ENCODE results near the gene USP49. TPM values are rescaled to one million over a fixed set of nuclear protein-coding genes. Genes with fewer than 3 reads are reported as not detected.
A peak's percentile ranks its signal among the peaks of the same experiment; 100 is the strongest.

The USP49 gene
- total RNA-seq, 4 donors from 2014 or later = 2.3 to 7.9 (median 4.0) TPM

DNA sequence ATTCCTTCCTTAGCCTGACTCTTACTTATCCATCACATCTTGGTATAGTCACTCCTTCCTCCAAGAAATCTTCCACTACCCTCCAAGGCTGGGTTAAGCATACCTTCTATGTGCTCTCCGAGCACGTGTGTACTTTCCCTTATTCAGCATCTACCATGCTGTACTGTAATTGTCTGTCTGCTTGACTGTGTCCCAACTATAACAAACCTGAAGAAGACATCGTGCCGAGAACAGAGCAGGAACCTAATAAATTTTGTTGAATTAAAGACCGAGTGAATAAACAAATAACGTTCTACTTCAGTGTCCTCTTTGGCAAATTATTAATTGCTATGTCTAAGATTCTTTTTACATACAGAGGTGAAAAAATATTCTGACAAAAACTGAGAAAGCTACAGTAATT lies 35.8 kb downstream of the USP49 start:
- intact Hi-C loops (cut with DNase I; ENCODE audit: low total_unique reads) = no loop called here
- WGBS, 2 donors (ENCODE audit: low coverage in 1 of 2) = 87 to 91% methylated on average over 6 of the region's 6 CpGs
- Histone ChIP-seq H3K36me3 (no peaks in the 10 kb centered on the region), H3K9me3 (no peaks in the 10 kb centered on the region), H3K4me1 (no peaks in the 10 kb centered on the region), H3K4me3 (no peak overlapping the region), H3K27ac (no peak overlapping the region), H3K27me3 (no peaks in the 10 kb centered on the region)
- in situ Hi-C loops (cut with MboI; ENCODE audit: low pct_ligation_motif_present in 1 of 4, low pct_unique_long_range_greater_than_20kb in 1 of 4, low sequenced_read_pairs in 3 of 4) = no loop called here
- DNase-seq = no peak
- TF ChIP-seq POLR2A (IDR thresholded peaks at IDR 0.05) (no peak), POLR2AphosphoS5 (IDR thresholded peaks at IDR 0.05) (no peak), EP300 (IDR thresholded peaks at IDR 0.05; ENCODE audit: low read depth) (no peak)
- TF ChIP-seq, protein P1, sequence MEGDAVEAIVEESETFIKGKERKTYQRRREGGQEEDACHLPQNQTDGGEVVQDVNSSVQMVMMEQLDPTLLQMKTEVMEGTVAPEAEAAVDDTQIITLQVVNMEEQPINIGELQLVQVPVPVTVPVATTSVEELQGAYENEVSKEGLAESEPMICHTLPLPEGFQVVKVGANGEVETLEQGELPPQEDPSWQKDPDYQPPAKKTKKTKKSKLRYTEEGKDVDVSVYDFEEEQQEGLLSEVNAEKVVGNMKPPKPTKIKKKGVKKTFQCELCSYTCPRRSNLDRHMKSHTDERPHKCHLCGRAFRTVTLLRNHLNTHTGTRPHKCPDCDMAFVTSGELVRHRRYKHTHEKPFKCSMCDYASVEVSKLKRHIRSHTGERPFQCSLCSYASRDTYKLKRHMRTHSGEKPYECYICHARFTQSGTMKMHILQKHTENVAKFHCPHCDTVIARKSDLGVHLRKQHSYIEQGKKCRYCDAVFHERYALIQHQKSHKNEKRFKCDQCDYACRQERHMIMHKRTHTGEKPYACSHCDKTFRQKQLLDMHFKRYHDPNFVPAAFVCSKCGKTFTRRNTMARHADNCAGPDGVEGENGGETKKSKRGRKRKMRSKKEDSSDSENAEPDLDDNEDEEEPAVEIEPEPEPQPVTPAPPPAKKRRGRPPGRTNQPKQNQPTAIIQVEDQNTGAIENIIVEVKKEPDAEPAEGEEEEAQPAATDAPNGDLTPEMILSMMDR (IDR thresholded peaks at IDR 0.05) = no peak

DNA sequence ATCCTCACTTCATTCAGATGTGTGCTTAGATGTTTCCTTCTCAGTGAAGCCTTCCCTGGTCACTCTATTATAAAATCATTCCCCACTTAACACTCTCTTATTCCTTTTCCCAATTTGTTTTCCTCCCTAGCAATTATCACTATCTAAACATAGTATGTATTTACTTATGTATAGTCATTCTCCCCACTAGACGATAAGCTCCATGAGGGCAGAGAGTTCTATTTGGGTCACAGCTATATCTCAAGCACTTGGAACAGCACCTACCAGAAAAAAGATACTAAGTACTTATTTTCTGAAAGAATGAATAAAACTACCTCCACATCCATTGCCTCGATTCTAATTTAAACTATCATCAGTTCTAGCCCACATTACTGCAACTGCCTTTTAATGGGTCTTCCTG lies 36.5 kb downstream of the USP49 start:
- Histone ChIP-seq H3K4me1 (no peaks in the 10 kb centered on the region), H3K9me3 (no peaks in the 10 kb centered on the region), H3K36me3 (no peaks in the 10 kb centered on the region), H3K27ac (no peak overlapping the region), H3K4me3 (no peak overlapping the region), H3K27me3 (no peaks in the 10 kb centered on the region)
- TF ChIP-seq POLR2A (IDR thresholded peaks at IDR 0.05) = no peak
- TF ChIP-seq POLR2AphosphoS5 (IDR thresholded peaks at IDR 0.05) = no peak
- TF ChIP-seq EP300 (IDR thresholded peaks at IDR 0.05; ENCODE audit: low read depth) = no peak
- TF ChIP-seq, protein P1 (IDR thresholded peaks at IDR 0.05) = no peak
- 75 to 95% methylated on average over 1 to 2 of the region's 2 CpGs for WGBS, 2 donors (ENCODE audit: low coverage in 1 of 2)
- intact Hi-C loops (cut with DNase I; ENCODE audit: low total_unique reads) (no loop called here), in situ Hi-C loops (cut with MboI; ENCODE audit: low pct_ligation_motif_present in 1 of 4, low pct_unique_long_range_greater_than_20kb in 1 of 4, low sequenced_read_pairs in 3 of 4) (no loop called here)
- no peak for DNase-seq

DNA sequence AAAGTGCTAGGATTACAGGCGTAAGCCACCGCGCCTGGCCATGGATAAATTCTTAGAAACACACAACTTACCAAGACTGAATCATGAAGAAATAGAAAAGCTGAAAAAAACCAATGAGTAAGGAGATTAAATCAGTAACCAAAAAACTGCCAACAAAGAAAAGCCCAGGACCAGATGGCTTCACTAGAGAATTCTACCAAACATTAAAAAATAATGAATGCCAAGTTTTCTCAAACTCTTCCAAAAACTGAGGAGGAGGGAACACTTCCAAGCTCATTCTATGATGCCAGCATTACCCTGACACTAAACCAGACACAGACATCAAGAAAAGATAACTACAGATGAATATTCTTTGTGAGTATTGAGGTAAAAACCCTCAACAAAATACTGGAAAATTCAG lies 44.3 kb downstream of the USP49 start:
- TF ChIP-seq EP300 (IDR thresholded peaks at IDR 0.05; ENCODE audit: low read depth) (no peak), POLR2A (IDR thresholded peaks at IDR 0.05) (no peak), POLR2AphosphoS5 (IDR thresholded peaks at IDR 0.05) (no peak)
- TF ChIP-seq, protein P1 (IDR thresholded peaks at IDR 0.05) = no peak
- H3K4me1 ChIP-seq = peaks cover 0 to 10% (median 6%) of the 10 kb centered on the region in 4 donors
- H3K9me3 ChIP-seq = no peaks in the 10 kb centered on the region
- no peaks in the 10 kb centered on the region for H3K27me3 ChIP-seq
- no peak for DNase-seq
- 82 to 100% methylated on average over 3 of the region's 3 CpGs for WGBS, 2 donors (ENCODE audit: low coverage in 1 of 2)
- no peak overlapping the region for H3K27ac ChIP-seq
- in situ Hi-C loops (cut with MboI; ENCODE audit: low pct_ligation_motif_present in 1 of 4, low pct_unique_long_range_greater_than_20kb in 1 of 4, low sequenced_read_pairs in 3 of 4) (no loop called here), intact Hi-C loops (cut with DNase I; ENCODE audit: low total_unique reads) (no loop called here)
- no peaks in the 10 kb centered on the region for H3K36me3 ChIP-seq
- no peak overlapping the region for H3K4me3 ChIP-seq

DNA sequence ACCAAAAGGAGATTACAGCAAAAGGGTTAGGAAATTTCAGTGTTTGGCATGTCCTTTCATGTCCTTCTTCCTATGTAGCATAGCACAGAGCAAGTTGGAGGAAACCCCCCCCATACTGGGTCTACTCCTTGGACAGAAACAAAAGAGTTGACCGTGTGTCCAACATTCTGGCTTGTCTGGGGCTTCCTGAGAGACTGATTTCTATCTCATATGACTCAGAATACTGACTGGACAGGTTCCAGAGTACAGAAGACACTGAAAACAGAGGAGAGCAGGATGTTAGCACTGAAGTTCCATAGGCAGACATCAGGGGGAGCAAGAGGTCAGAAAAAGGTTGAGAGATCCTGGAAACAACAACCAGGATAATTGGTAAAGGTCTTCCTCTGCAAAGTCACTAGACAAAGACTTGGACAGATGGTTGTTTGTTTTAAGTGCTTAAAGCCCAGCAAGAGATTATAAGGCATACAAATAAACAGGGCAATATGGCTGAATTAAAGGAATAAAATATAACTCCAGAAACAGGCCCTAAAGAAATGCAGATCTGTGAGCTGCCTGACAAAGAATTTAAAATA lies 48.4 kb downstream of the USP49 start:
- H3K4me1 ChIP-seq = peaks cover 0 to 10% (median 6%) of the 10 kb centered on the region in 4 donors
- H3K4me3 ChIP-seq = no peak overlapping the region
- TF ChIP-seq EP300 (IDR thresholded peaks at IDR 0.05; ENCODE audit: low read depth) (no peak), POLR2A (IDR thresholded peaks at IDR 0.05) (no peak), POLR2AphosphoS5 (IDR thresholded peaks at IDR 0.05) (no peak)
- TF ChIP-seq, protein P1 (IDR thresholded peaks at IDR 0.05) = peak; percentile 69 to 79 (median 79)
- no peaks in the 10 kb centered on the region for H3K27me3 ChIP-seq
- no peaks in the 10 kb centered on the region for H3K36me3 ChIP-seq
- intact Hi-C loops (cut with DNase I; ENCODE audit: low total_unique reads) = loop anchor here (2.0 kb wide), 1 partner anchor 198 kb away; no protein-coding TSS in a partner anchor
- H3K9me3 ChIP-seq = no peaks in the 10 kb centered on the region
- in situ Hi-C loops (cut with MboI; ENCODE audit: low pct_ligation_motif_present in 1 of 4, low pct_unique_long_range_greater_than_20kb in 1 of 4, low sequenced_read_pairs in 3 of 4) = loop anchor here in 3 of 4 donors (5.0 to 25.0 kb wide), 3 partner anchors 188 to 196 kb away; no protein-coding TSS in a partner anchor
- H3K27ac ChIP-seq = peak overlapping the region; percentile 2 to 48 (median 34)
- WGBS, 2 donors (ENCODE audit: low coverage in 1 of 2) = 6 to 17% methylated on average over 1 of the region's 1 CpG
- DNase-seq = peak; percentile 69

Data from transverse colon (tissue), 4 donors.